Esophagus (tissue), 2 donors: Measurements from ENCODE around the gene MPRIP. TPM values are rescaled to one million over a fixed set of nuclear protein-coding genes. Genes with fewer than 3 reads are reported as not detected.
"Not testable (repeated sequence)": the region's sequence is repeated elsewhere in the genome, so short reads cannot be mapped to it uniquely, and the experiment has no call there.

Experiments used
- H3K27ac ChIP-seq, 2 donors: one replicate each; pipeline ENCODE4 v1.5.1; 2013; ENCODE audit warnings: low read depth in 2 of 2, mild to moderate bottlenecking in 2 of 2, inconsistent platforms in 1 of 2, low read length in 1 of 2, moderate library complexity in 1 of 2
- H3K27me3 ChIP-seq, 2 donors: one replicate each; pipeline ENCODE4 v1.6.1; 2013; ENCODE audit warnings: low read length in 2 of 2, control low read depth in 1 of 2, mild to moderate bottlenecking in 1 of 2; ENCODE audit not compliant: insufficient read depth in 2 of 2, control insufficient read depth in 1 of 2
- H3K36me3 ChIP-seq, 2 donors: one replicate each; pipeline ENCODE4 v1.6.1; 2013; ENCODE audit warnings: low read length in 1 of 2; ENCODE audit not compliant: control insufficient read depth in 2 of 2, insufficient read depth in 2 of 2
- H3K4me1 ChIP-seq, 2 donors: one replicate each; pipeline ENCODE4 v1.6.1; 2013; ENCODE audit warnings: low read length in 1 of 2; ENCODE audit not compliant: control insufficient read depth in 2 of 2, insufficient read depth in 2 of 2
- H3K4me3 ChIP-seq, 2 donors: one replicate each; pipeline ENCODE4 v1.5.1; 2013; ENCODE audit warnings: low read length in 2 of 2, mild to moderate bottlenecking in 2 of 2, low read depth in 1 of 2, moderate library complexity in 1 of 2
- H3K9me3 ChIP-seq, 2 donors: one replicate each; pipeline ENCODE4 v1.6.1; 2013; ENCODE audit warnings: mild to moderate bottlenecking in 2 of 2, low read depth in 1 of 2, low read length in 1 of 2, moderate library complexity in 1 of 2; ENCODE audit not compliant: control insufficient read depth in 2 of 2, insufficient read depth in 1 of 2
- WGBS, 2 donors: extraction: QIAGEN DNeasy Blood & Tissue Kit; methylation state at CpG; one replicate each; pipeline ENCODE4 v1.1.7; 2013; 5-methylcytosine and 5-hydroxymethylcytosine counted together
- polyA plus RNA-seq, 2 donors: library from polyadenylated mRNA; stranded (reverse); fragments of 200-250 nt; gene quantifications; one replicate each; pipeline ENCODE4 v1.2.3, GENCODE V29; 2013
- donor health status: healthy with polysubstance abuse.
- donor health status: Bipolar disorder and iron deficiency.

The MPRIP gene
- polyA plus RNA-seq, 2 donors, result 122 to 226 TPM

DNA sequence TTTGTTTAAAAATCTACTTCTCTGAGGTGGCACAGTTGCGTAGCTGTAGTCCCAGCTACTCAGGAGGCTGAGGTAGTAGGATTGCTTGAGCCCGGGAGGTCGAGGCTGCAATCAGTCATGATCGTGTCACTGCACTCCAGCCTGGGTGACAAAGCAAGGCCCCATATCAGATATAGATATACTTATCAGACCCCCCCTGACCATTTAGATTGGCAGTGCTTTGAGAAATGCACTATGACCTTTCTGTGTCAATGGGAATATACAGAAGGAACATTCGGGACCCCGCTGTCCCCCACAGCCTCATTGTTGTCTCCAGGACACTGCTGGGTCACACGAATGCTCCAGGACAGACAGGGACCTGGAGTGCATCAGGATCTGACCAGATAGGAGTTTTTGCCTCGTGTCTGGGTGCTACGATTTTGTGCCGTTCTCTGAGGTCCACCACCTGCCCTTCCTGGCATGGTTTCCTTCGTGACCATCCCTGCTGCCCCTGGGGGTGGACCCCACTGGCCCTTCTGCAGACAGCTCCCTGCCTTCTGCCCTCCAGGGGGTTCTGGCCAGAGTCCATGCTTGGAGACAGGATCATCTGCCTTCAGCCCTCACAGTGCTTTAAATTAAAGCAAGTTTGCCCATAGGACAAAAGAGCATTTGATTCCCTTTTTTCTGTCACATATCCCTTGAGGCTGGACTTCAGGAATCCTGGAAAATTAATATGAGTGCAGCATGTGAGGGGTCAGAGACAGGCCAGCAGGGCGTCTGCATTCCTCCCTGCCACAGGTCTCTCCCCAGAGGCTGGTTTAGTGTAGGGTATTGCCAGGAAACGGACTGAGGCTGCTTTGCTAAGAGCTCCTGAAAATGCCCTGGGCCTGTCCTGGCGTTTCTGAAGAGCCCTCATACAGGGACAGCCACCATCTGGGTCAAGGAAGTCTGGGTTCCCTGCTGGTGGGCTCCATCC lies 144.6 kb downstream of the MPRIP start:
- 60% methylated on average over 14 of the region's 14 CpGs for WGBS, 2 donors
- Histone ChIP-seq H3K36me3 (peaks cover 0 to 21% of the 10 kb centered on the region in 2 donors), H3K4me3 (no peak overlapping the region), H3K9me3 (no peaks in the 10 kb centered on the region), H3K27me3 (no peaks in the 10 kb centered on the region), H3K4me1 (peaks cover 7 to 14% of the 10 kb centered on the region in 2 donors), H3K27ac (peak overlapping the region; percentile 64 to 67)

DNA sequence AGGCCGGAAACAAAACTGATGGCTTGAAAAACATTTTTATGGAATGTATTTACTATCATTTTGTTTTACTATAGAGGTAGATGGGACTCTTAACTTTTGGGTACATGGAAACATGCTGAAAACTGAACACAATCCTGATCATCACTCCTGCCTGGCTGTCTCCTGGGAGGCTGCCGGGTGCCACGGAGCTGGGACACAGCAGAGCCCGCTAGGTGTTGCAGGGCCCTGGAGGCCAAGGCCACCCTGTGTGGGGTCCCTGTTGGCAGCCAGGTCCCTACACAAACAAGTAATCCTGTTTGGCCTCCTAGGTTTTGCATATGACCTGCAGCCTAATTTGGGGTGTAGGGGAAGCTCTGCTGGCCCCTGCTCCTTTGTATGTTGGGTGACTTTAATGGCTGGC lies 146.3 kb downstream of the MPRIP start:
- Histone ChIP-seq H3K27me3 (no peaks in the 10 kb centered on the region), H3K4me3 (no peak overlapping the region), H3K27ac (no peak overlapping the region), H3K9me3 (no peaks in the 10 kb centered on the region), H3K4me1 (peaks cover 7 to 14% of the 10 kb centered on the region in 2 donors), H3K36me3 (peaks cover 0 to 12% of the 10 kb centered on the region in 2 donors)
- 91 to 96% methylated on average over 4 of the region's 4 CpGs for WGBS, 2 donors

DNA sequence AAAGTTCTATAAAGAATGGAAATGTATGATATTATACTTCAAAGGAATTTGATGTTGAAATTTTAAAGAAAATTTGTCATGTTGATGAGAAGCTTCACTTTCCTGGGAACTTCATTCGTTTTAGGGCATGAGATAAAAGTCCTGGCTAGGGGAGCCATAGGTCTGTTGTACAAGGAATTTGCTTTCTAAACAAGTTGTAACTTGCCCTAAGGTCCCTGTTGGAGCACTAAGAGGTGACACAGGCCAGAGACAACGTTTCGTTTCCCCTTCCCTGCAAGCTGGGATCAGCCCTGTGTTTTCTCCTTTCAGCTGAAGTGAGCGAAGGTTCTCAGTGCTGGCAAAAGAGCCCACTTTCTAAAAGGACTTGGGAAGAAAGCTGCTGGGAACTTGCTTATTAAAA lies 147.3 kb downstream of the MPRIP start:
- no peak overlapping the region for H3K27ac ChIP-seq
- peaks cover 0 to 10% of the 10 kb centered on the region in 2 donors for H3K36me3 ChIP-seq
- no peaks in the 10 kb centered on the region for H3K27me3 ChIP-seq
- peaks cover 7 to 14% of the 10 kb centered on the region in 2 donors for H3K4me1 ChIP-seq
- H3K4me3 ChIP-seq, result no peak overlapping the region
- no peaks in the 10 kb centered on the region for H3K9me3 ChIP-seq
- WGBS, 2 donors, result 51 to 57% methylated on average over 4 of the region's 4 CpGs

DNA sequence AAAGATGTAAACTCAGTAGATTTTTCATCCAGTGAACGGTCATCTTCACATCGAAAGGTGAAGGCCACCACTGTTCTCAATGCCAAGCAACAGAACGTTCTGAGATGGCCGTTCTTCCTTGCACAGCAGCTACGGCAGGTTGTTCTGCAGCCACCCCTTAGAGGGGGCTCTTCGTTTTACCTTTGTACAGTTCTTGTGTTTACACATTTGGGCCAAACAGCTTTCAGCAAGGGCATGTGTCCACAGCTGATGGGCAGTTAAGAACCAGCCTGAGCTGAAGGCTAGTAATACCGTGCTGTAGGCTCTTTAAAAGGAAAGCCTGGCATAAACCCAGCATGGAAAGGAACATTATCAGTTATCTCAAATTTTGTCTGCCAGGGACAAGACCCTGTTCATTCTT lies 147.9 kb downstream of the MPRIP start:
- Histone ChIP-seq H3K27ac (no peak overlapping the region), H3K9me3 (no peaks in the 10 kb centered on the region), H3K36me3 (peaks cover 0 to 10% of the 10 kb centered on the region in 2 donors), H3K4me1 (peaks cover 7 to 12% of the 10 kb centered on the region in 2 donors), H3K27me3 (no peaks in the 10 kb centered on the region), H3K4me3 (no peak overlapping the region)
- WGBS, 2 donors, result 77 to 82% methylated on average over 7 of the region's 7 CpGs

DNA sequence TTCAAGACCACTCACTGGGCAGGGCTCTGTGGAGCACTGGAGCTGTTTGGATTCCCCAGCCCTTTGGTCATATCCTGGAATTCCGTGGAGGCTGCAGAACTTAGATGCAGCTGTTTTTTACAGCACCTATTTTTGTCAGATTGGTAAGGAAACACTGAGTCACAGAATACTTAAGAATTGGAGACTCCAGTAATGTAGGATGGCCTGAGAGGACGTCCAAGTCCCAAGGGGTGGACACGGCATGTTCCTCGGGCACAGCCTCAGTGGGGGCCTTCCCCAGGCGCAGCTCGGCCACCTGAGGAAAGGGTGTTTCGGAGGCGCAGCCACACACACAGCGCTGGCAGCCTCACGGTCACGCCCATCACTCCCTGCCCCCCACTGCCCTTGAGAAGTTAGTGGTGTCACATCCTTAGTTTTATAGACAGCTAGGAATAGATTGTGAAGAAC lies 149.1 kb downstream of the MPRIP start:
- H3K4me1 ChIP-seq, result peaks cover 5 to 12% of the 10 kb centered on the region in 2 donors
- H3K9me3 ChIP-seq, result no peaks in the 10 kb centered on the region
- no peak overlapping the region for H3K4me3 ChIP-seq
- WGBS, 2 donors, result 70 to 77% methylated on average over 11 of the region's 11 CpGs
- peak overlapping the region; percentile 22 to 48 for H3K27ac ChIP-seq
- H3K36me3 ChIP-seq, result peaks cover 0 to 10% of the 10 kb centered on the region in 2 donors
- H3K27me3 ChIP-seq, result no peaks in the 10 kb centered on the region

DNA sequence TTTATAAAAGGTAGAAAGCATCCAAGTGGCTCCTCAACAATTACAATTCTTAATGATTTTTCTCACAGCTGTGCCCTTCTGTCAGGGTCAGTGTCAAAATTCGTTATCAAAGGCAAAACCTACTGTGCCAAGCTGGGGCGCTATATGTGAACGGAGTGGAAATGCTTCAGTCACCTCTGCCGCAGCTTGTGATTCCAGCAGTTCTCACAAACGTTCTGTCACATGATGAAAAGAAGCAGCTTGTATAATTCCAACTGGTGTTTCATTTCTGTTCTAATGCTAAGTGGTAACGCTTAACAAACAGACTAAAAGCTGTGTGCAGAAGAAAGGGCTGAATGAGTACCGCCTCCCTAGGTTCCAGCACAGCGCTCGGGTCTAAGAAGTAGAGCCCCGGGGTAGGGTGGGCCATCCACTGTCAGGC lies 149.7 kb downstream of the MPRIP start:
- 55 to 61% methylated on average over 10 of the region's 10 CpGs for WGBS, 2 donors
- H3K9me3 ChIP-seq, result no peaks in the 10 kb centered on the region
- no peak overlapping the region for H3K4me3 ChIP-seq
- H3K36me3 ChIP-seq, result peaks cover 0 to 7% of the 10 kb centered on the region in 2 donors
- H3K27me3 ChIP-seq, result no peaks in the 10 kb centered on the region
- H3K27ac ChIP-seq, result peak overlapping the region in 1 of 2 donors; percentile 65
- H3K4me1 ChIP-seq, result peaks cover 0 to 6% of the 10 kb centered on the region in 2 donors

DNA sequence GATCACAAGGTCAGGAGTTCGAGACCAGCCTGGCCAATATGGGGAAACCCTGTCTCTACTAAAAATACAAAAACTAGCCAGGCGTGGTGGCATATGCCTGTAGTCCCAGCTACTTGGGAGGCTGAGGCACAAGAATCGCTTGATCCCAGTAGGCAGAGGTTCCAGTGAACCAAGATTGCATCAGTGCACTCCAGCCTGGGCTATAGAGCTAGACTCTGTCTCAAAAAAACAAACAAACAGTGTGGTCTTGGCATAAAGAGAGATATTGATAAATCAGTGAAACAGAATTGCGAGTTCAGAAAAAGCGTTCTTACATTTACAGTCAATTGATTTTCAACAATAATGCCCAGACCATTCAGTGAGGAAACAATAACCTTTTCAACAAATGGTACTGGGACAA lies 153.2 kb downstream of the MPRIP start:
- not testable (repeated sequence) for H3K27me3 ChIP-seq, H3K4me1 ChIP-seq, H3K4me3 ChIP-seq, H3K27ac ChIP-seq, H3K9me3 ChIP-seq, H3K36me3 ChIP-seq
- WGBS, 2 donors, result 92 to 94% methylated on average over 5 of the region's 5 CpGs

DNA sequence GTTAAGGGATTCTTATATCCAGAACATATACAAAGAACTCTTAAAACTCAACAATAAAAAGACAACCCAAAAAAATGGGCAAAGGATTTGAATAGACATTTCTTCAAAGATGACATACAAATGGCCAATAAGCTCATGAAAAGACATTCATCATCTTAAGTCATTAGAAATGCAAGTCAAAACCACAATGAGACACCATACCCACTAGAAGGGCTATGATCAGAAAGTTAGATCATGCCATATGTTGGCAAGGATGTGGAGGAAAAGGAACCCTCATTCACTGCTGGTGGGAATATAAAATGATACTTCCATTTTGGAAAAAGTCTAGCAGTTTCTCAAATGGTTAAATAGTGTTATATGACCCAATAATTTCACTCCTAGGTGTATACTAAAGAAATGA lies 154.5 kb downstream of the MPRIP start:
- H3K9me3 ChIP-seq, result no peaks in the 10 kb centered on the region
- H3K4me1 ChIP-seq, result peaks cover 0 to 3% of the 10 kb centered on the region in 2 donors
- no peaks in the 10 kb centered on the region for H3K27me3 ChIP-seq
- H3K36me3 ChIP-seq, result no peaks in the 10 kb centered on the region
- H3K4me3 ChIP-seq, result no peak overlapping the region
- no peak overlapping the region for H3K27ac ChIP-seq

DNA sequence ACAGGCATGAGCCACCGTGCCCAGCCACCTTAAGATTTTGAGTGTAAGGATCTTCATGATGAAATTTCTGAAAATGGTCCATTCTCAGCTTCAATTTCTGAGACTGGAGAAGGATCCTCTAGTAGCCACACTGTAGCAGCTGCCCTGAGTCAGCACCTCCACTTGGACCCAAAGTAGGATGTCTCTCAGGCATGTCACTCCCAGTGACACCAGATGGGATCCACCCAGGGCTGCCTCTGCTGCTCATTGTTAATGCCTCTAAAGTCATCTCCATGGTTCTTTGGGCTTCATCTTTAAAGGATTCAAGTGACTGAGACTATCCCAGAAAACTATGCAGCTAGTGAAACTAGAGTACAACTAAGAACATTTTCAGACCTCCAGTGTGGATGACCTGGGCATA lies 156.0 kb downstream of the MPRIP start:
- Histone ChIP-seq H3K4me1 (peaks cover 0 to 10% of the 10 kb centered on the region in 2 donors), H3K4me3 (no peak overlapping the region), H3K36me3 (peaks cover 0 to 4% of the 10 kb centered on the region in 2 donors), H3K27me3 (no peaks in the 10 kb centered on the region), H3K27ac (no peak overlapping the region), H3K9me3 (no peaks in the 10 kb centered on the region)
- 95 to 100% methylated on average over 1 of the region's 1 CpG for WGBS, 2 donors
